Epidermal melanocyte (primary cell): ENCODE data around the gene SLC30A3.
"Not testable (repeated sequence)": the region's sequence is repeated elsewhere in the genome, so short reads cannot be mapped to it uniquely, and the experiment has no call there.

Experiments
- DNase-seq: peaks from one replicate; pipeline ENCODE4 v3.0.0; 2011; ENCODE audit warnings: low spot score; ENCODE audit not compliant: insufficient read length

SLC30A3 gene, protein sequence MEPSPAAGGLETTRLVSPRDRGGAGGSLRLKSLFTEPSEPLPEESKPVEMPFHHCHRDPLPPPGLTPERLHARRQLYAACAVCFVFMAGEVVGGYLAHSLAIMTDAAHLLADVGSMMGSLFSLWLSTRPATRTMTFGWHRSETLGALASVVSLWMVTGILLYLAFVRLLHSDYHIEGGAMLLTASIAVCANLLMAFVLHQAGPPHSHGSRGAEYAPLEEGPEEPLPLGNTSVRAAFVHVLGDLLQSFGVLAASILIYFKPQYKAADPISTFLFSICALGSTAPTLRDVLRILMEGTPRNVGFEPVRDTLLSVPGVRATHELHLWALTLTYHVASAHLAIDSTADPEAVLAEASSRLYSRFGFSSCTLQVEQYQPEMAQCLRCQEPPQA

DNA sequence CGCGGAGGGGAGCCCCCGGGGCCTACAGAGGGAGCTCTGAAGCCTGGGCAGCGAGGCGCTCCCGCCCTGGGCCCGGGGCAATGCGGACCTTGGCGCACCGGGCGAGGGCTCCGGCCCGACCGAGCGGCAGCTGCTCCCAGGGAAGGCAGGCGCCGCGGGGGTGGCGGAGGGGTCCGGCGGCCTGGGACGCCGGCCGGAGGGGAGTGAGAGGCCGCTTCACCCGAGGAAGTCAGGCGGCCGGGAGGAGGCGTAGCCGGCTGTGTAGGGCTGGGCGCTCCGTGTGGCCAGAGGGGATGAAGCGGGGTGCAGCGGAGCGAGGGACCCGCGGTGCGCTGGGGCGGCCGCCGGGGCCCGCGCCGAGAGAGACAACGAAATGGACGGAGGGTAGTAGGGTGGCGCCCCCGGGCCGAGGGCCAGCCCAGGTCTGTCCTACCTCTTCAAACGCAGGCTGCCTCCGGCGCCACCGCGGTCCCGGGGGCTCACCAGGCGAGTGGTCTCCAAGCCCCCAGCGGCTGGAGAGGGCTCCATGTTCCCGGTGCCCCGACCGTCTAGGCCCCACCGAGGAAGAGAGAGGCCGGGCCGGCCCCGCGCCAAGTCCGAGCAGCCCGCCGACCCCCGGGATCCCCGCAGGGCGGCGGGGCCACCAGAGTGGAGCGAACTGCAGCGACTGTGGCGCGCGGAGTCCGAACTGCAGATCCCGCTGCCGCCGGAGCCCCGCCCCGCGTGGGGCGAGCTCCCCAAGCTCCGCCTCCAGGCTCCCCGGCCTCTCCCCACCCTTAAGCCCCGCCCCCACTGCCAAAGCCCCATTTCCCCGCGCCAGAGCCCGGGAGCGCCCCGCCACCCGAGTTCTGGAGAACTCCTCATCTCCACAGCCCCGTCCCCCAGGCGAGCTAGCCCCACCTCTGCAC, at the start of gene SLC30A3:
TSS of gene SLC30A3 (minus strand) at position 669 of the 908 bp plus-strand sequence. CDS start at position 528, 141 bp downstream.
- DNase-seq = peak; percentile 77

DNA sequence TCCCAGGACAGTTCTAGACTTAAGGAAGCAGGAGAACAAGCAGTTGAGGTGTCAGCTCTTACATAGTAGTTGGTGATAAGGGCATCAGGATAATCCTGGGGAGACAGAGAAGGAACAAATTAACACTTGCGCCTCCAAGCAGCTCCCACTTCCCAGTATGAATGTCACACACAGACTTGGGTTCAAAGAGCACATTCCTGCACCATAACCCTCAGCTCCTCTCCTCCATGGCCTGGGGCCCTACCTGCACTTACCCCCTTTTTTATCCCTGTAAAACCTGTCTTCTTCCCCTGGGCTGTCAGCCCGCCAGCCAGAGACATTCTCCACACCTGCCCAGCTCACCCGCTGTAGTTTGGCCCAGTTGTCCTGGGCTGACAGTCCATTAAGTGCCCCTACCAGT, 49.3 kb upstream of the SLC30A3 start:
- DNase-seq = no peak

DNA sequence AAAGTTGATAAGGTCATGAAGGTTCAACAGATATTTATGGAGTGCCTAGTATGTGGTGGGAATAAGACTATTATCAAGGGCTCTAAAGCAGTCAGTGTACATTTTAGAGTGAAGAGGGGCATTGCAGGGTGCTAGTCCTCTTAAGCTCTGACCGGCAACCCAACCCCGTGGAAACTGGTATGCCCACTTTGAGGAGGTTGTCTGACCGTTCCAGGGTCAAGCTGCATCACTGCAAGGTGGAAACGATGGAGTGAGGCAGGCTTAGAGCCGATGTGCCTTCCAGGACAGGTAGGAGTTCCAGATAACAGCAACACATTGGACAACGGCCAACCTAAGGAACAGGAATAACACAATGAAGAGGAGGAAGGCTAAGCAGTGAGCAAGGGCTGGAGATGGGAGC, 46.8 kb upstream of the SLC30A3 start:
- no peak for DNase-seq

DNA sequence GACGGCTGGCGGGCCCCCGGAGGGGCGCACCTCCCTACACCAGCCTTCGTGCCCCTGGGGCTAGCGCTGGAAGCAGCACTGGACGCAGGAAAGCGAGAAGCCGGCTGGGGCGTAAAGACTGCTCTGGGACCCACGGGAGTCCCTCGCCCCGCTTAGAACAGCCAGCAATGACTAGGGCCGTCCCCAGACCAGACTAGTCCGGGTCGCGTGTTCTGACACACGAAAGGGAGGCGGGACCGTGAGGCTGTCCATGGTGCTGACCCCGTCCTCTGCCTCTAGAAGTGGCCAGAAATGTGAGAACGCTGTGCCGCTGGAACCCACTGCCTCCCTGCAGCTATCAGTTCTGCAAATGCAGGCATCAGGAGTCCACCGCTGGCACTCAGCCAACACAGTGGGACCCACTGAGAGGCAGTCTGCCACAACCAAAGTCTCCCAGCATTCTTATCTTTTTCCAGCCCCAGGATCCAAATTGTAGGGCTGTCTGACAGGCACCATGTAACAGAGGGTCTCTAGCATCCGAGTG, 45.6 kb upstream of the SLC30A3 start, which contains the start of gene UCN:
TSS of gene UCN (minus strand) at position 87 of the 523 bp plus-strand sequence. CDS start 550 bp downstream, outside the sequence.
- DNase-seq = no peak

DNA sequence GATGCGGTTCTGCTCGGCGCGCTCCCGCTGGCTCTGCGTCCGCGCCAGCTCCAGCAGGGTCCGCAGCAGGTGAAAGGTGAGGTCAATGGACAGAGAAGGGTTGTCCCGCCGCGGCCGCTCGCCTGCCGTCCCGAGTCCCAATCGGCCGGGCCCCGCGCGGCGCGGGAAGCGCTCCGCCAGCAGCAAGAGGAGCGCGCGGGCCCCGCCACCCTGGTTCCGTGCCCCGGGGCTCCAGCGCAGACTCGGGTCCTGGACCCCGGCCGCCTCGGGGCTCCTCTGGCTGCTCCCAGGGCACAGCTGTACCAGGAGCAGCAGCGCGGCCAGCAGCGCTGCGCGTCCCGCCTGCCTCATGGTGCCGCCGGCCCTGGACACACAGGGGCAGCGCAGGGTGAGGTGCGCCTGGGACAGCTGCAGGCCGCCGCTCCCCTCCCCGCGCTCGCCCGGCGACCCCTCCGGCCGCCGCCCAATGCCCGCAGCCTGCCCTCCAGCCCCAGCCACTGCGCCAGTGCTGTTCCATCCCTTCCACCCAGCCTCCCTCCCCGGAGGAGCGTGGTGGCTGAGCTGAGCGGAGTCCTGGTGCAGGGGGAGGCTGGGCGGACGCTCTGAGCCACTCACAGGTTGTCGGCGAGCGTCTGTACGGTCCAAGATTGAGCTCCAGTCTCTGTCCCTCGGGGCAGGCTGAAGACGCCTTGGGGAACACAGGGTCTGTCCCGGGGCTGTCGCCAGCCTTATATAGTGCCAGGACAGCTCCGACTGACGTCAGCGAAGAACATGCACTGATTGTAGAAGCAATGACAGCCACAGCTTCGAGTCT, 44.9 kb upstream of the SLC30A3 start:
- DNase-seq = no peak

DNA sequence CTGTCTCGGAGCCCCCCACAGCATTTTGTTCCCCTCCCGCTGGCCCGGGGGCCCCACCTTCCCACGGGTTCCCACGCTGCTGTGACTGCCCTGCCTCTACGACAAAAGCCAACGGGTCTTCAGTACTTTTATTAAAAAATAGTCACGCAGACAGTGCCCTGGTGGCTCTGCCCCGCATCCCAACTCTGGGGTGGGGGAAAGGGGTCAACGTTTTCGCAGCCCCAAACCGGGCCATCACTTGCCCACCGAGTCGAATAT, 44.4 kb upstream of the SLC30A3 start:
- no peak for DNase-seq

DNA sequence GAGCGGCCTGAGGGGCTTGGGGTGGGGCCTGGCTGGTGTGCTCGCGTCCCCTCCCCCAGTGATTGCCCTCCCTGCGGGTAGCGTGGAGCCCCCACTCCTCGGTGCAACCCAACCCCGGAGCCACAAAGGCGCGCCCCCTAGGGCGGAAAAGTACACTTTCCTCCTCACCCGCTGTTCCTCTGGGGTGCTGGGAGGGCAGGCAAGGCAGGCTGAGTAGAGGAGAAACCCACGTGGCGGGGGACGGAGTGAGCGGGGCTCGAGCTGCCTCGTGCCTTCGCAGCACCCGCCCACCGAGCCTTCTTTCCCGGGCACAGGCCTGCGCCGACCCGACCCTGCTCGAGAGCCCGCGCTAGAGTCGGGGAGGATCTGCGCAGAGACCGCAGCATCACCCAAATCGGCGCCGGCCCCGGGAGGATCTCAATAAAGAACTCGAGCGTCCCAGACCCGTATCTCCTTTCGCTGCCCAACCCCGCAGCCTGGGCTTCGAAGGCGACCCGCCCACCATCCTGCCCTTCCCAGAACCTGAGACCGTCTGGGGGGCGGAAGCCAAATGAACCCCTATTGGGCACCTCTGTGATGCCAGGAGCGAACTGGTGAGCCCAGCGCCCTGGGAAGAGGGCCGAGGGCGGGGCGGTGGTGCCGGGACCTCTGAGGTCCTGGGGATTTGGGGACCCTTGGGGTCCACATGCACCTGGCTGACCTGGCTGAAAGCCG, 43.9 kb upstream of the SLC30A3 start:
- DNase-seq = no peak

DNA sequence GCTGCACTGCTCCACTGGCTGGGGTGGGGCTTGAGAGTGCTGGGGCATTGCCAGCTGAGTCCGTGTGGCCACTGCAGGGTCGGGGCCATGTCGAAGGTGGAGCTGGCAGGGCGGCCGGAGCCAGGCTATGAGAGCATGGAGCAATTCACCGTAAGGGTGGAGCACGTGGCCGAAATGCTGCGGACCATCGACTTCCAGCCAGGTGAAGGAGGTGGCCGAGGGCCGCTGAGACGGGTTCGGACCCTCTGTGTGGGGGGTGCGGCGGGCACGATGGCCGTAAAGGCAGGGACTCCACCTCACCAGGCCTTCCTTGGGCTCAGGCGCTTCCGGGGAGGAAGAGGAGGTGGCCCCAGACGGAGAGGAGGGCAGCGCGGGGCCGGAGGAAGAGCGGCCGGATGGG, 43.3 kb upstream of the SLC30A3 start:
- DNase-seq = no peak

DNA sequence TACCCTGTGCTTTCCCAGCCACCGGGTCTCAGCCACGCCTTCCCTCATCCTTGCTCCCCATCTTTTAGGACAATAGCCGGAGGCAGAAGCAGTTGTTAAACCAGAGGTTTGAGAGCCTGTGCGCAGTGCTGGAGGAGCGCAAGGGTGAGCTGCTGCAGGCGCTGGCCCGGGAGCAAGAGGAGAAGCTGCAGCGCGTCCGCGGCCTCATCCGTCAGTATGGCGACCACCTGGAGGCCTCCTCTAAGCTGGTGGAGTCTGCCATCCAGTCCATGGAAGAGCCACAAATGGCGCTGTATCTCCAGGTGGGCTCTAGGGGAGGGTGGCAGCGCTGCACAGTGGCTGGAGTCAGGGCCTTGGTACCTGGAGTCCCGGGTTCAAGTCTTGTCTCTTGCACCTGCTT, 42.7 kb upstream of the SLC30A3 start:
- DNase-seq = no peak

DNA sequence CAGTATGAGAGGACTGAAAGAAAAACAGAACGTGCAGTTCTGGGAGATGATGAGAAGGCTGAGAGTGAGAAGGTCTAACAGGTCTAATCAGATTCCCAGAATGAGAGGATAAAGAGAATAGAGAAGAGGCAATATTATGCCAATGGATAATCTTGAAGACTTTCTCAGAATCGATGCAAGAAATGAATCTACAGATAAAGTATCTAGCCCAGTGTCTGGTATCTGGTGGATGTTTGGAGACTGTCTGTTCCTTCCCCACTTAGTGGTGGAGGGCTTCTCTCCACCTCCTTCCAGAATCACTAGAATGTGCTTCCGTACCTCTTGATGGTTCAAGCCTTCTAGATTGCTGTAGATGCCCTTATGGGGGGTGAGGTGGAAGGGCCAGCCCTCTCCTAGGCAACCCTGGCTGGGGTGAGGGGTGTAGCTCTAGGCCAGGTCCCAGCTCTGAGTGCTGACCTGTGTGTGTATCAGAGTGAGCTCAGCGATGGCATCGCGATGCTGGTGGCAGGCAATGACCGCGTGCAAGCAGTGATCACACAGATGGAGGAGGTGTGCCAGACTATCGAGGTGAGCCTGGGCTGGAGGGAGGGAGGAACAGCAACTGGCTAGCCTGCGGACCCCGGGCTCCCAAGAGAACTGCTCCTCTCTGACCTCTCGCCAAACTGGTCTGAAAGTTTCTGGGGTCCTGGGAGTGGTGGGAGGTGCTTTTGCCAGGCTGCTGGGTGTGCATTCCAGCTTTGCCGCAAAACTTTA, 41.8 kb upstream of the SLC30A3 start:
- no peak for DNase-seq

DNA sequence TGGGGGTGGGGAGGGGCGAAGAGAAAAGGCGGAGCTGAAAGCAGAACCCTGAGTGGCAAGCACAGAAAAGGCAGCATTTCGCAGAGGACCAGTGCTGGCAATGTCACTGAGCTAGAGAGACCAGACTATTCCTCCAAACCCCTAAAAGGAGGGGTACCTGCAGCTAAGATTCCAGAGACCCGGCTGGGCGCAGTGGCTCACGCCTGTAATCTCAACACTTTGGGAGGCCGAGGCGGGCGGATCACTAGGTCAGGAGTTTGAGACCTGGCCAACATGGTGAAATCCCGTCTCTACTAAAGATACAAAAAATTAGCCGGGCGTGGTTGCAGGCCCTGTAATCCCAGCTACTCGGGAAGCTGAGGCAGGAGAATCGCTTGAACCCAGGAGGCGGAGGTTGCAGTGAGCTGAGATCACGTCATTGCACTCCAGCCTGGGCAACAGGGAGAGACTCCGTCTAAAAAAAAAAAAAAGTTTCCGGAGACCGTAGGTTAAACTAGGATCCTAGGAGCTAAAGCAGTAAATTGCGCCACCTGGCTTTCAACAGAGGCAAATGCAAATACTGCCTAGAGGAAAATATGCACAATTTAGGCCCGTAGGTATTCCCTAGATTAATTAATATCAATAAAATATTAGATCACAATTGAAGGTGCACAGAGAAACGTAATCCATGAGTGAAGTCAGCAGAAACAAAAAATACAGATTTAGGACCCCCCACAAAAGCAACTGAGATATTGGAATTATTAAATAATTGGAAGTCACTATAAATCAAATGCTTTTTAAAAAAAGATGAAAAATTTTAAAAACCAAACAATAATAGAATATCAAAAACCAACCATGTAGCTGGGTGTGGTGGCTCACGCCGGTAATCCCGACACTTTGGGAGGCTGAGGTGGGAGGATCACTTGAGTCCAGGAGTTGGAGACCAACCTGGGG, 40.5 kb upstream of the SLC30A3 start:
- DNase-seq = peak; percentile 93

DNA sequence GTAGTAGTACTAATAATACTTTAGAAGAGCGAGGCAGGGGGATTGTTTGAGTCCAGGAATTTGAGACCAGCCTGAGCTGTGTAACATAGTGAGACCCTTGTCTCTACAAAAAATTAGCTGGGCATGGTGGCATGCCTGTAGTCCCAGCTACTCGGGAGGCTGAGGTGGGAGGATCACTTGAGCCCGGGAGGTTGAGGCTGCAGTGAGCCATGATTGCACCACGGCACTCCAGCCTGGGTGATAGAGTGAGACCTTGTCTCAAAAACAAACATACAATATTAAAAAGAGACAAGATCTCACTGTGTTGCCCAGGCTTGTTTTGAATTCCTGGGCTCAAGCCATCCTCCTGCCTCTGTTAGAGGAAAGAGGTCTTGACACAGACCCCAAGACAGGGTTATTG, 37.8 kb upstream of the SLC30A3 start:
- DNase-seq = not testable (repeated sequence)

DNA sequence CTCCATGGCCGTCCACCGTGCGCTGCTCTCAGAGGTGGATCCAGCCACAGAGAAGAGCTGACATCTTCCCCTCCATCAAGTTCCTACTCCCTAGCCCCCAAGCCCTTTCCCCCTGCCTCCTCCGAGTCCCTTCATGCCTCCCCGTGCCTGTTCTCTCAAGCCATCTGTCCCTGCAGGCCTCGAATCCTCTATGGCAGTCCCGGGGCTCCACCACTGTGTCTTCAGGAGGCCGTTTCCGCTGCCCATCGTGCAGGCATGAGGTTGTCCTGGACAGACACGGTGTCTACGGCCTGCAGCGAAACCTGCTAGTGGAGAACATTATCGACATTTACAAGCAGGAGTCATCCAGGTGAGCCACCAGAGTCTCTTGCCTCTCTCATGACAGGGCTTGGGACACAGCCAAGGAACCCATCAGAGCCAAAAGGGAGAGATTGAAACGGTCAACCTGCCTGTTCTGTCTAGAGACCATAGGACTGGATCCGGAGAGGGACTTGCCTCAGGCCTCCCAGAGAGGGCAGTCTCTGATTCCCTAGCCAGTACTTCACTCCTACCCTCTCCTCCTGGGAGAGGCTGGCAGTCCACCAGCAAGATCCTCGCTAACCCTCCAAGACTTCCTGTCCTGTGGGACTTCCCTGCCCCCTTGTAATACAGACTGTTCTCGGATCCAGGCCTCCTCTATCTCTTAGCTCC, 35.7 kb upstream of the SLC30A3 start:
- DNase-seq = no peak

DNA sequence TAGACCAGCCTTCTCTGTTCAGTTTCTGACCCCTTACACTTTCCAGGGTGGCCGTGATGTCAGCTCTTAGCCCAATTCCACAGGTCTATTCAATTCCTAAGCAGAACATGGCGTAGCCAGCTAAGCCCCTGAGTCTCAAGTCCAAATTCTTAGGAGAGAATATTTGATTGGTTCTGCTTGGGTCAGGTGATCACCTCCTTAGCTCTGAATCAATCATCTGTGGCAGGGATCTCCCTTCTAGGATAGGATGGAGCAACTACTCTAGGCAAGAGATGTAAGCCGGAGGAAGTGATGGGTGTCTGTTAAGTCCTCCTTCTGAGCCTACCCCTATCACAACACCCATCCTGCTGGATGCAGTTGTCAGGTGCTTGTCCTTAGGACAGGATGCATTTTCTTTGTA, 34.3 kb upstream of the SLC30A3 start:
- DNase-seq = no peak

DNA sequence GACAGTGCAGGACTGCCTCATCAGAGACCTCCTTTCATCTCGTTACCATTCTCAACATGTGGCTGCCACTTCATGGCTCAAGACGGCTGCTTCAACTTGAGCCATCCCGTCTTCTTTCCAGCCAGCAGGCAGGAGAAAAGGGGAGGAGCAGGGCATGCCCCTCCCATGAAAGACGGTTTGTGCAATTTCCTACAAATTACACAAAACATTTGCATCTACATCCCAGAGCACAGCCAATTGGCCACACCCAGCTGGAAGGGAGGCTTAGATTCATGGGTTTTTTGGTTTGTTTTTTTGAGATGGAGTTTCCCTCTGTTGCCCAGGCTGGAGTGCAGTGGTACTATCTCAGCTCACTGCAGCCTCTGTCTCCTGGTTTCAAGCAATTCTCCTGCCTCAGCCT, 33.6 kb upstream of the SLC30A3 start:
- no peak for DNase-seq

DNA sequence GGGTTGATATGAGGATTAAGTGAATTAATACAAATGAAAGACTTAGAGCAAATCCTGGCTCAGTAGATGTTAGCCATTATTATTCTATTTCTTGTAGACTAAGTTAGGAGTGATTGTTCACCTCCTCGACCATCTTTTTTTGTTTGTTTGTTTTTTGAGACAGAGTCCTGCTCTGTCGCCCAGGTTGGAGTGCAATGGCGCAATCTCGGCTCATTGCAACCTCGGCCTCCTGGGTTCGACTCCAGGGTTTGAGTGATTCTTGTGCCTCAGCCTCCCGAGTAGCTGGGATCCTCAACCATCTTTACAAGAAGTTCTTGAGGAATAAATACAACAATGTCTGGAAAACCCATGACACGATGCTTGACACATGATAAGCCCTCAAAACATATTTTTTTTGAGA, 32.1 kb upstream of the SLC30A3 start:
- no peak for DNase-seq

DNA sequence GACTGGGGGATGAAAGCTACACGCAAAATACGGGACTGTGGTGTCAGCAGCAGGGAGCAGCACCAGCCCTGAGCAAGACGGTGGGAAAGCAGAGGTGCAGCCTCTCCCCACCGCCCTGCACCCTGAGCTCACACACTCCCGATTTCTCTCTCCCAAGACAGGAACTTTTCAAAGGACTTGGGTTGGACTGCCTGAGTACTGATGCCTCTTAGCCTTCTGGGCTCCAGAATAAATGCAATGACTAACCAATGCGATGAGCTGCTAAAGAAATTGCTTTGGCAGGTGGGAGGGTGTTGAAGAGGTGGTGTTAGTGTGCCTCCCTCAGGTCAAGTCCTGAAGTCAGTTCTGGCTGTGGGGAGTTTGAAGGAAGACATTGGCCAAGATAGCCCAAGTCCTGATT, 29.0 kb upstream of the SLC30A3 start:
- DNase-seq = no peak

DNA sequence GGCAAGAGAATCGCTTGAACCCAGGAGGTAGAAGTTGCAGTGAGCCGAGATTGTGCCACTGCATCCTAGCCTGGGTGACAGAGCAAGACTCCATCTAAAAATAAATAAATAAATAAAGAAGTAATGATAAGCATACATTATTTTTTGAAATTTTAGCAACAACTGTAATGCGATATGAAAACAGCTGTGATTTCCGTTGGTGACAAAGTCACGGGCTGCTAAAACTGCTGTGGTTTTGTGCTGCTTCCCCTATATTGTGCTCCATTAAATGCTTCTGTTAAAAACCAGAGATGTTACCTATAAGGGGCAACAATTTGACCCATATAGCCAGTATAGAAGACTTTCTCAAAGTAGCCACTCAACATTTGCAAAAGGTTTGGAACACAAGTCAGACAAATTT, 27.7 kb upstream of the SLC30A3 start:
- no peak for DNase-seq
